ENCODE results near the gene MLXIP. TPM values are rescaled to one million over a fixed set of nuclear protein-coding genes. Genes with fewer than 3 reads are reported as not detected.

The MLXIP gene
- total and polyA plus RNA-seq, 9 donors: 23.2 to 111 (median 83.8) TPM

DNA sequence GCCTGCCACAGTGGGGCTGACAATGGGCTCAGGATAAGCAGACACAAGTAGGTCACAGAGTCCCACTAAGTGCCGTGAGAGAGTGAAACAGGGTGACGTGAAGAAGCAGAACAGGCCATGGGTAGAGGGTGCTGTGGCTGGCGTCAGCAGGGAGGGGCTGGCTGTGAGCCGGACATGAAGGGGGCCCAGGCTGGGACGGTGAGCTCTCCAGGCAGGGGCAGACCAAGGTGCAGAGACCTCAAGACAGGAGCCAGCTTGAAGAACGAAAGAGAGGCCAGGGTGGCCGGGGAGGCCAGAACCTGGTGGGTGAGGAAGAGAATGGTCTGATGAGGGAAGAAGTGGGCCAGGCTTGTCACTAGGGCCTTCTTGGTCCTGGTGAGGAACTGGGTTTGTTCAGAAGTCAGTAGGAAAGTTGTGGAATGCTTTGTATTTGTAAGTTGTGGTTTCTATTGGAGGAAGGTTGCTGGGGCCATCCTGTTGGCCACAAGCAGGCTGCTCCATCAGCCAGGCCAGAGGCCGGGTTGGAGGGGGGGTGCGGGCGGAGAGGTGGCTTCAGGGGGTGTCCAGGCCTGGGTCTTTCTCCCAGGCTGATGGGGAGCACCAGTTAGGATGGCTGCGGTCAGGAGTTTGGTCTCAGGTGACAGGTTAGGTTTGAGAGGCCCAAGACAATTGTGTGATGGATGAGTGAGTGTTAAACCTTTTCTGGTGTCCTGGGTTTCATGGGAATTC, 21.4 kb upstream of the MLXIP start:
- Histone ChIP-seq H3K9me3 (no peaks in the 10 kb centered on the region), H3K27ac (no peak overlapping the region), H3K27me3 (no peaks in the 10 kb centered on the region), H3K4me1 (ENCODE audit: insufficient read depth) (peaks cover 12% of the 10 kb centered on the region), H3K4me3 (no peak overlapping the region), H3K36me3 (no peaks in the 10 kb centered on the region)
- DNase-seq: no peak
- intact Hi-C loops (cut with DNase I): loop anchor here in 1 of 4 donors (5.0 kb wide), 1 partner anchor 65 kb away; no protein-coding TSS in a partner anchor
- TF ChIP-seq POLR2A (IDR thresholded peaks at IDR 0.05): no peak
- TF ChIP-seq CTCF (IDR thresholded peaks at IDR 0.05): no peak
- no peak for TF ChIP-seq EP300 (IDR thresholded peaks at IDR 0.05)
- WGBS, 3 donors: 80 to 84% (median 82%) methylated on average over 11 of the region's 11 CpGs

GRCh38 chr12:122057769-122058168, 20.8 kb upstream of the MLXIP start:
- intact Hi-C loops (cut with DNase I): loop anchor here in 1 of 4 donors (5.0 kb wide), 1 partner anchor 65 kb away; no protein-coding TSS in a partner anchor
- 94 to 99% (median 94%) methylated on average over 3 of the region's 3 CpGs for WGBS, 3 donors
- Histone ChIP-seq H3K9me3 (no peaks in the 10 kb centered on the region), H3K4me3 (no peak overlapping the region), H3K4me1 (ENCODE audit: insufficient read depth) (peaks cover 18% of the 10 kb centered on the region), H3K36me3 (no peaks in the 10 kb centered on the region), H3K27me3 (no peaks in the 10 kb centered on the region), H3K27ac (no peak overlapping the region)
- TF ChIP-seq POLR2A (IDR thresholded peaks at IDR 0.05): no peak
- no peak for TF ChIP-seq CTCF (IDR thresholded peaks at IDR 0.05)
- no peak for TF ChIP-seq EP300 (IDR thresholded peaks at IDR 0.05)
- DNase-seq: no peak

- 93 to 95% (median 95%) methylated on average over 11 of the region's 11 CpGs for WGBS, 3 donors
- DNase-seq: no peak
- no peak for TF ChIP-seq EP300 (IDR thresholded peaks at IDR 0.05)
- no peak for TF ChIP-seq POLR2A (IDR thresholded peaks at IDR 0.05)
- TF ChIP-seq CTCF (IDR thresholded peaks at IDR 0.05): no peak
- no peaks in the 10 kb centered on the region for H3K9me3 ChIP-seq
- peaks cover 22% of the 10 kb centered on the region for H3K4me1 ChIP-seq (ENCODE audit: insufficient read depth)
- no peak overlapping the region for H3K27ac ChIP-seq
- H3K27me3 ChIP-seq: no peaks in the 10 kb centered on the region
- H3K36me3 ChIP-seq: no peaks in the 10 kb centered on the region
- no peak overlapping the region for H3K4me3 ChIP-seq
- intact Hi-C loops (cut with DNase I): loop anchor here in 1 of 4 donors (5.0 kb wide), 1 partner anchor 64 kb away; no protein-coding TSS in a partner anchor
These were observed 19.9 kb upstream of the MLXIP start for GRCh38 chr12:122058549-122059149.

GRCh38 chr12:122059203-122059960, 19.2 kb upstream of the MLXIP start:
- peak overlapping the region; percentile 34 to 92 for H3K27ac ChIP-seq

More at GRCh38 chr12:122059203-122059960, 19.2 kb upstream of the MLXIP start:
- Histone ChIP-seq H3K36me3 (no peaks in the 10 kb centered on the region), H3K4me3 (no peak overlapping the region), H3K27me3 (no peaks in the 10 kb centered on the region), H3K9me3 (no peaks in the 10 kb centered on the region), H3K4me1 (ENCODE audit: insufficient read depth) (peaks cover 26% of the 10 kb centered on the region)
- WGBS, 3 donors: 86 to 87% (median 87%) methylated on average over 28 of the region's 28 CpGs
- intact Hi-C loops (cut with DNase I): loop anchor here in 1 of 4 donors (5.0 kb wide), 1 partner anchor 63 kb away; no protein-coding TSS in a partner anchor
- peak in 1 of 5 donors; percentile 40 for DNase-seq
- TF ChIP-seq EP300 (IDR thresholded peaks at IDR 0.05): no peak
- TF ChIP-seq POLR2A (IDR thresholded peaks at IDR 0.05): no peak
- no peak for TF ChIP-seq CTCF (IDR thresholded peaks at IDR 0.05)

All from ovary (tissue), 9 donors.